ENCODE results near the gene SLC4A11. TPM values are rescaled to one million over a fixed set of nuclear protein-coding genes. Genes with fewer than 3 reads are reported as not detected.
"Not testable (repeated sequence)": the region's sequence is repeated elsewhere in the genome, so short reads cannot be mapped to it uniquely, and the experiment has no call there.

SLC4A11 gene
- total RNA-seq, 2 experiments from 2014 or later: 0.87 to 1.1 TPM

GRCh38 chr20:3223994-3224680 lies 14.9 kb downstream of the SLC4A11 start:
- intact Hi-C loops (cut with micrococcal nuclease): no loop called here
- ChIA-PET CTCF (interaction anchor here (1.1 to 1.2 kb wide), 2 partner anchors 25 to 487 kb away, joined by 3 to 4 read pairs; no protein-coding TSS in a partner anchor), POLR2A (no interaction called here)
- Mint-ChIP-seq H3K27me3 (no peaks in the 10 kb centered on the region), H3K36me3 (peaks cover 17% of the 10 kb centered on the region), H3K4me3 (no peak overlapping the region), H3K9me3 (no peaks in the 10 kb centered on the region), H3K4me1 (ENCODE audit: low read depth) (peaks cover 7% of the 10 kb centered on the region), H3K27ac (no peak overlapping the region)
- DNase-seq: no peak

- CTCF ChIA-PET: interaction anchor here (0.7 to 1.2 kb wide), 3 partner anchors 26 to 487 kb away, joined by 3 to 4 read pairs (median 3); no protein-coding TSS in a partner anchor
- peaks cover 7% of the 10 kb centered on the region for H3K4me1 Mint-ChIP-seq (ENCODE audit: low read depth)
- DNase-seq: no peak
- H3K9me3 Mint-ChIP-seq: no peaks in the 10 kb centered on the region
- POLR2A ChIA-PET: no interaction called here
- peaks cover 17% of the 10 kb centered on the region for H3K36me3 Mint-ChIP-seq
- no peak overlapping the region for H3K27ac Mint-ChIP-seq
- no peak overlapping the region for H3K4me3 Mint-ChIP-seq
- intact Hi-C loops (cut with micrococcal nuclease): no loop called here
- no peaks in the 10 kb centered on the region for H3K27me3 Mint-ChIP-seq
These were observed 15.4 kb downstream of the SLC4A11 start for GRCh38 chr20:3223651-3223993.

- Mint-ChIP-seq H3K4me3 (no peak overlapping the region), H3K27ac (no peak overlapping the region), H3K36me3 (peaks cover 17% of the 10 kb centered on the region), H3K9me3 (no peaks in the 10 kb centered on the region), H3K4me1 (ENCODE audit: low read depth) (peaks cover 8% of the 10 kb centered on the region), H3K27me3 (no peaks in the 10 kb centered on the region)
- peak; percentile 19 for DNase-seq
- ChIA-PET CTCF (interaction anchor here (0.7 to 1.2 kb wide), 4 partner anchors 26 to 488 kb away, joined by 3 to 4 read pairs (median 4); no protein-coding TSS in a partner anchor), POLR2A (no interaction called here)
- intact Hi-C loops (cut with micrococcal nuclease): no loop called here
These were observed 16.1 kb downstream of the SLC4A11 start for GRCh38 chr20:3222635-3223600.

GRCh38 chr20:3221398-3222226 lies 17.4 kb downstream of the SLC4A11 start:
- no peaks in the 10 kb centered on the region for H3K27me3 Mint-ChIP-seq
- H3K27ac Mint-ChIP-seq: no peak overlapping the region
- ChIA-PET POLR2A (no interaction called here), CTCF (interaction anchor here (1.0 kb wide), 1 partner anchor 95 kb away, joined by 4 read pairs; no protein-coding TSS in a partner anchor)
- no peaks in the 10 kb centered on the region for H3K9me3 Mint-ChIP-seq
- H3K4me1 Mint-ChIP-seq (ENCODE audit: low read depth): peaks cover 8% of the 10 kb centered on the region
- intact Hi-C loops (cut with micrococcal nuclease): no loop called here
- DNase-seq: no peak
- H3K4me3 Mint-ChIP-seq: no peak overlapping the region
- H3K36me3 Mint-ChIP-seq: peaks cover 14% of the 10 kb centered on the region

GRCh38 chr20:3218307-3218988 lies 20.5 kb downstream of the SLC4A11 start:
- CTCF ChIA-PET: interaction anchor here (0.6 to 2.6 kb wide), 16 partner anchors 9 to 103 kb away, joined by 3 to 34 read pairs (median 4); partner anchors contain the start of gene ITPA
- peak; percentile 83 for DNase-seq
- Mint-ChIP-seq H3K36me3 (peaks cover 19% of the 10 kb centered on the region), H3K27ac (no peak overlapping the region), H3K9me3 (no peaks in the 10 kb centered on the region), H3K4me1 (ENCODE audit: low read depth) (peaks cover 8% of the 10 kb centered on the region), H3K27me3 (no peaks in the 10 kb centered on the region), H3K4me3 (no peak overlapping the region)
- intact Hi-C loops (cut with micrococcal nuclease): loop anchor here (1.0 to 2.0 kb wide), 2 partner anchors 58 to 98 kb away; no protein-coding TSS in a partner anchor
- POLR2A ChIA-PET: no interaction called here

- H3K36me3 Mint-ChIP-seq: peaks cover 19% of the 10 kb centered on the region
- H3K9me3 Mint-ChIP-seq; H3K4me1 Mint-ChIP-seq (ENCODE audit: low read depth); H3K27me3 Mint-ChIP-seq; H3K4me3 Mint-ChIP-seq; intact Hi-C loops (cut with micrococcal nuclease); H3K27ac Mint-ChIP-seq; DNase-seq: not testable (repeated sequence)
- ChIA-PET CTCF (interaction anchor here (0.7 kb wide), 1 partner anchor 151 kb away, joined by 3 read pairs; no protein-coding TSS in a partner anchor), POLR2A (interaction anchor here (0.6 kb wide), 1 partner anchor 113 kb away, joined by 4 read pairs; no protein-coding TSS in a partner anchor)
These were observed 23.6 kb downstream of the SLC4A11 start for GRCh38 chr20:3215359-3215917.

- Mint-ChIP-seq H3K36me3 (peaks cover 16% of the 10 kb centered on the region), H3K9me3 (no peaks in the 10 kb centered on the region), H3K4me1 (ENCODE audit: low read depth) (peaks cover 18% of the 10 kb centered on the region), H3K27me3 (no peaks in the 10 kb centered on the region), H3K27ac (no peak overlapping the region), H3K4me3 (no peak overlapping the region)
- DNase-seq: no peak
- ChIA-PET CTCF (no interaction called here), POLR2A (no interaction called here)
- intact Hi-C loops (cut with micrococcal nuclease): no loop called here
These were observed 25.8 kb downstream of the SLC4A11 start for GRCh38 chr20:3213226-3213625.

- intact Hi-C loops (cut with micrococcal nuclease): no loop called here
- no peak for DNase-seq
- Mint-ChIP-seq H3K36me3 (peaks cover 16% of the 10 kb centered on the region), H3K27me3 (no peaks in the 10 kb centered on the region), H3K27ac (no peak overlapping the region), H3K9me3 (no peaks in the 10 kb centered on the region), H3K4me1 (ENCODE audit: low read depth) (peaks cover 18% of the 10 kb centered on the region), H3K4me3 (peak overlapping the region; percentile 83)
- ChIA-PET CTCF (interaction anchor here (2.4 kb wide), 1 partner anchor 9 kb away, joined by 7 read pairs; no protein-coding TSS in a partner anchor), POLR2A (interaction anchor here (1.7 kb wide), 1 partner anchor 53 kb away, joined by 5 read pairs; no protein-coding TSS in a partner anchor)
These were observed 28.6 kb downstream of the SLC4A11 start for GRCh38 chr20:3210346-3210745.

GRCh38 chr20:3209946-3210317 lies 29.1 kb downstream of the SLC4A11 start:
- Mint-ChIP-seq H3K27me3 (no peaks in the 10 kb centered on the region), H3K36me3 (peaks cover 16% of the 10 kb centered on the region), H3K9me3 (no peaks in the 10 kb centered on the region), H3K4me3 (peak overlapping the region; percentile 83), H3K27ac (peak overlapping the region; percentile 86), H3K4me1 (ENCODE audit: low read depth) (peaks cover 18% of the 10 kb centered on the region)
- intact Hi-C loops (cut with micrococcal nuclease): no loop called here
- DNase-seq: peak; percentile 16
- CTCF ChIA-PET: interaction anchor here (0.7 to 2.4 kb wide), 2 partner anchors 9 to 227 kb away, joined by 3 to 7 read pairs; no protein-coding TSS in a partner anchor
- POLR2A ChIA-PET: interaction anchor here (1.3 to 1.7 kb wide), 2 partner anchors 53 to 195 kb away, joined by 5 read pairs; no protein-coding TSS in a partner anchor

- peaks cover 20% of the 10 kb centered on the region for H3K4me1 Mint-ChIP-seq (ENCODE audit: low read depth)
- H3K9me3 Mint-ChIP-seq: no peaks in the 10 kb centered on the region
- peak within 1 kb of the TSS; percentile 83 for H3K4me3 Mint-ChIP-seq
- H3K27ac Mint-ChIP-seq: peak within 1 kb of the TSS; percentile 86
- no peaks in the 10 kb centered on the region for H3K27me3 Mint-ChIP-seq
- POLR2A ChIA-PET: interaction anchor here (1.3 to 1.7 kb wide), 2 partner anchors 52 to 195 kb away, joined by 5 read pairs; no protein-coding TSS in a partner anchor
- peak; percentile 75 for DNase-seq
- H3K36me3 Mint-ChIP-seq: peaks cover 16% of the 10 kb centered on the region
- intact Hi-C loops (cut with micrococcal nuclease): no loop called here
- CTCF ChIA-PET: interaction anchor here (0.7 to 2.4 kb wide), 2 partner anchors 10 to 226 kb away, joined by 3 to 7 read pairs; no protein-coding TSS in a partner anchor
These were observed 29.6 kb downstream of the SLC4A11 start, which contains the start of gene ITPA for GRCh38 chr20:3209257-3209945. Gene ITPA (plus strand): TSS chr20:3209498. CDS start chr20:3209552, 54 bp downstream.

All from activated CD4-positive, alpha-beta memory T cell treated with anti-CD3 and anti-CD28 coated beads for 36 hours (primary cell).